AG20443 (cell line): ENCODE measurements around the gene FOXO1.

Source experiments
- DNase-seq: peaks from one replicate; pipeline ENCODE4 v3.0.0; 2012; ENCODE audit warnings: low spot score, mixed read lengths

FOXO1 gene

GRCh38 chr13:40540328-40541044 lies 126.0 kb downstream of the FOXO1 start:
- DNase-seq = peak; percentile 78

- DNase-seq = no peak
Measured at GRCh38 chr13:40539576-40540327, 126.7 kb downstream of the FOXO1 start.

- no peak for DNase-seq
Measured at GRCh38 chr13:40537146-40537895, 129.1 kb downstream of the FOXO1 start.

GRCh38 chr13:40536443-40537113 lies 129.9 kb downstream of the FOXO1 start:
- no peak for DNase-seq

- DNase-seq = no peak
Measured at GRCh38 chr13:40535345-40535836, 131.1 kb downstream of the FOXO1 start.

GRCh38 chr13:40534456-40534855 lies 132.0 kb downstream of the FOXO1 start:
- DNase-seq = no peak

- no peak for DNase-seq
Measured at GRCh38 chr13:40533072-40533471, 133.4 kb downstream of the FOXO1 start.

- no peak for DNase-seq
Measured at GRCh38 chr13:40530961-40531360, 135.5 kb downstream of the FOXO1 start.

GRCh38 chr13:40528881-40529280 lies 137.6 kb downstream of the FOXO1 start:
- DNase-seq = no peak

GRCh38 chr13:40527914-40528313 lies 138.5 kb downstream of the FOXO1 start:
- DNase-seq = no peak

GRCh38 chr13:40522282-40522681 lies 144.2 kb downstream of the FOXO1 start:
- no peak for DNase-seq

GRCh38 chr13:40520916-40521315 lies 145.5 kb downstream of the FOXO1 start:
- DNase-seq = no peak

GRCh38 chr13:40519637-40520036 lies 146.8 kb downstream of the FOXO1 start:
- peak; percentile 50 for DNase-seq

- DNase-seq = no peak
Measured at GRCh38 chr13:40518481-40518882, 148.0 kb downstream of the FOXO1 start.

- DNase-seq = no peak
Measured at GRCh38 chr13:40517486-40518480, 148.7 kb downstream of the FOXO1 start.

- DNase-seq = no peak
Measured at GRCh38 chr13:40515702-40516101, 150.7 kb downstream of the FOXO1 start.

- no peak for DNase-seq
Measured at GRCh38 chr13:40514802-40515201, 151.6 kb downstream of the FOXO1 start.

GRCh38 chr13:40509876-40510275 lies 156.6 kb downstream of the FOXO1 start:
- DNase-seq = no peak

- no peak for DNase-seq
Measured at GRCh38 chr13:40508767-40509342, 157.6 kb downstream of the FOXO1 start.

- DNase-seq = peak; percentile 70
Measured at GRCh38 chr13:40508127-40508526, 158.3 kb downstream of the FOXO1 start.
